Subcutaneous adipose tissue (tissue), 4 donors: Measurements from ENCODE around the gene KCNF1. TPM values are rescaled to one million over a fixed set of nuclear protein-coding genes. Genes with fewer than 3 reads are reported as not detected.

Experiments
- CTCF ChIP-seq: fragments of 450-650 bp; IDR thresholded peaks from one replicate; pipeline ENCODE4 v1.5.1; 2016; ENCODE audit warnings: low read depth, mild to moderate bottlenecking, control low read depth, antibody characterized with exemption, moderate library complexity
- total RNA-seq, 4 donors: library from RNA; depleted of rRNA; stranded (reverse); fragments of >200 nt; gene quantifications; one replicate each; pipeline ENCODE4 v1.1.0, GENCODE V29; 2016

KCNF1 gene
- total RNA-seq, 4 donors from 2014 or later: not detected

DNA sequence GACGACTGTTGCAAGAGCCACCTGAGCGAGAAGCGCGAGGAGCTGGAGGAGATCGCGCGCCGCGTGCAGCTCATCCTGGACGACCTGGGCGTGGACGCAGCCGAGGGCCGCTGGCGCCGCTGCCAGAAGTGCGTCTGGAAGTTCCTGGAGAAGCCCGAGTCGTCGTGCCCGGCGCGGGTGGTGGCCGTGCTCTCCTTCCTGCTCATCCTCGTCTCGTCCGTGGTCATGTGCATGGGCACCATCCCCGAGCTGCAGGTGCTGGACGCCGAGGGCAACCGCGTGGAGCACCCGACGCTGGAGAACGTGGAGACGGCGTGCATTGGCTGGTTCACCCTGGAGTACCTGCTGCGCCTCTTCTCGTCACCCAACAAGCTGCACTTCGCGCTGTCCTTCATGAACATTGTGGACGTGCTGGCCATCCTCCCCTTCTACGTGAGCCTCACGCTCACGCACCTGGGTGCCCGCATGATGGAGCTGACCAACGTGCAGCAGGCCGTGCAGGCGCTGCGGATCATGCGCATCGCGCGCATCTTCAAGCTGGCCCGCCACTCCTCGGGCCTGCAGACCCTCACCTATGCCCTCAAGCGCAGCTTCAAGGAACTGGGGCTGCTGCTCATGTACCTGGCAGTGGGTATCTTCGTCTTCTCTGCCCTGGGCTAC, 1.2 kb downstream of the KCNF1 start:
- TF ChIP-seq CTCF: no peak

- TF ChIP-seq CTCF: no peak
Measured at GRCh38 chr2:10913501-10914271, 2.0 kb downstream of the KCNF1 start.

DNA sequence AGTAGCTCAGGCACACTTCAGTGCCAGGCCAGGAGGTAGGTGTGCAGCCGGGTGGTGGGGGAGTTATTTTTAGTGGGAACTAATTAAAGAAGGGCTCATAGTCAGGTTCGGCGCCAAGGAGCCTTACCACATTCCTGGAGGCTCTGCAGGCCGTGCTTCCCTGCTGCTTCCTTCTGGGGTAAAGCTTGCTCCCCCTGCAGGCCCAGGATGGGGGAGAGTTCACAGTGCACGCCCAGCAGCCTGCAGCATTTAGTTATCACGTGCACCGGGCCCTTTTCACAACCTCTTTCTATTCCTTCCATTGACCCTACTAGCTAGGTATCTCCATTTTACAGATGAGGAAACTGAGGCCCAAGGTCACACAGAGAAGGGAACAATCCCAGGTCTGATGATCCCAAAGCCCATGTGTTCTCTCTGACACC, 2.5 kb downstream of the KCNF1 start:
- no peak for TF ChIP-seq CTCF

- no peak for TF ChIP-seq CTCF
Measured at GRCh38 chr2:10915236-10915635, 3.5 kb downstream of the KCNF1 start.

GRCh38 chr2:10915731-10916276, 4.1 kb downstream of the KCNF1 start:
- no peak for TF ChIP-seq CTCF

DNA sequence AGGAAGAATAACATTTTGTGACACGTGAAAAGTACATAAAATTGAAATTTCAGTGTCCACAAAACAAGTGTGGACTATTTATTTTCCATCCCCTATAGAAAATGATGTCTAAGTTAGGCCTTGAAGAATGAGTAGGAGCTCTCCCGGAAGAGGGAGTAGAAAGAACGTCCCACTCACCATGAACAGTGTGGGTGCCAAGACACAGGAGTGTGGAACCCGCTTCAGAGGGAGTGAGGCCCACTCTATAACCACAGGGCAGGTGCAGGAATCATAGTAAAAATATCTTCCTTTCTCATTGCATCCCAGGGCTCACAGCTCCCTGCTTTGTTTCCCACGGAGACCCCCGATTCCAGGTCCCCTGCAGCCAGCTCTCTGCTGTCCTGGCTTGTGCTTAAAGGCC, 5.2 kb downstream of the KCNF1 start:
- TF ChIP-seq CTCF: no peak

DNA sequence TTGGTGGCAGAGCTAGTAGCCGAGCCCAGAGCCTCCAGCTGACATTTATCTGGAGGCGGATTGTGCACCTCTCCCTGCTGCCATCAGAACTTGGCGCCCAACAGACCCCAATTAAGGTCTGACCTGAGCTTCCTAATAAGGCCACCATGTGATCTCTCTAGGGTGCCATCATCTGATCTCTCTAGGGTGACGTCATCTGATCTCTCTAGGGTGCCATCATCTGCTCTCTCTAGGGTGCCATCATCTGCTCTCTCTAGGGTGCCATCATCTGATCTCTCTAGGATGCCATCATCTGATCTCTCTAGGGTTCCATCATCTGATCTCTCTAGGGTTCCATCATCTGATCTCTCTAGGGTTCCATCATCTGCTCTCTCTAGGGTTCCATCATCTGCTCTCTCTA, 6.2 kb downstream of the KCNF1 start:
- TF ChIP-seq CTCF: no peak
